Keratinocyte (primary cell): ENCODE measurements around the gene HOXD1.

Source experiments
- CTCF ChIP-seq, 3 experiments: IDR thresholded peaks in 1 of 3; conservative IDR thresholded peaks in 1 of 3; optimal IDR thresholded peaks in 1 of 3; 2 replicates in 2 of 3; 3 replicates in 1 of 3; pipeline versions ENCODE3 to v1.5.1; 2011; ENCODE audit warnings: low read length in 3 of 3, mild to moderate bottlenecking in 3 of 3, moderate library complexity in 2 of 3, control low read depth in 1 of 3, inconsistent platforms in 1 of 3; ENCODE audit not compliant: insufficient read depth in 2 of 3; ENCODE audit errors: extremely low read depth in 1 of 3
- EZH2 ChIP-seq: IDR thresholded peaks from one replicate; pipeline ENCODE4 v1.6.1; 2012; ENCODE audit warnings: inconsistent platforms, mild to moderate bottlenecking, low read length, moderate library complexity

GRCh38 chr2:176172895-176173566, 15.4 kb upstream of the HOXD1 start:
- TF ChIP-seq CTCF (optimal IDR thresholded peaks at IDR 0.05 in 1 of 3, IDR thresholded peaks at IDR 0.05 in 1 of 3, conservative IDR thresholded peaks at IDR 0.05 in 1 of 3; ENCODE audit: extremely low read depth in 1 of 3, insufficient read depth in 2 of 3, low read length in 3 of 3) = no peak
- TF ChIP-seq EZH2 = no peak
